HEK293 (cell line): ENCODE results near the gene PFN2.

Source experiments
- CTCF ChIA-PET: fragments of 350-600 bp; formaldehyde crosslinking; extraction: SDS; loops from one replicate; lab custom pipeline; 2021; ENCODE audit warnings: antibody characterized with exemption; lab: Yijun Ruan, JAX
- POLR2A ChIA-PET: fragments of 300-600 bp; formaldehyde crosslinking; extraction: SDS; loops from one replicate; lab custom pipeline; 2020; ENCODE audit warnings: antibody characterized with exemption, inconsistent platforms; lab: Yijun Ruan, JAX
- H3K27ac ChIP-seq: fragments of 200-500 bp; sonication (Bioruptor generic); 2 replicates; pipeline ENCODE4 v1.5.1; 2014; ENCODE audit warnings: low read depth, low read length, control low read depth, inconsistent platforms; ENCODE audit errors: extremely low read depth
- H3K36me3 ChIP-seq, 2 experiments: fragments of 200-500 bp in 1 of 2; sonication (Bioruptor generic) in 1 of 2; 1 replicate in 1 of 2; 2 replicates in 1 of 2; pipeline ENCODE4 v1.5.1; 2014 to 2017; ENCODE audit warnings: inconsistent platforms in 2 of 2, low read length in 2 of 2; ENCODE audit not compliant: control insufficient read depth in 2 of 2, insufficient read depth in 1 of 2
- H3K4me1 ChIP-seq: fragments of 200-500 bp; sonication (Bioruptor generic); 2 replicates; pipeline ENCODE4 v1.5.1; 2014; ENCODE audit warnings: mild to moderate bottlenecking, low read length, inconsistent platforms; ENCODE audit not compliant: control insufficient read depth, insufficient read depth
- H3K4me3 ChIP-seq: 2 replicates; pipeline ENCODE4 v1.5.1; 2011; ENCODE audit warnings: low read depth, mild to moderate bottlenecking, control low read depth, low read length, moderate library complexity
- H3K9me3 ChIP-seq: fragments of 200-500 bp; sonication (Bioruptor generic); 2 replicates; pipeline ENCODE4 v1.5.1; 2014; ENCODE audit warnings: low read depth, low read length, inconsistent platforms; ENCODE audit not compliant: control insufficient read depth, insufficient read depth
- BCL11B ChIP-seq: fragments of 450-650 bp; formaldehyde crosslinking; IDR thresholded peaks from 2 replicates; pipeline ENCODE4 v1.5.1; 2016; ENCODE audit warnings: low read depth, missing biosample characterization, missing genetic modification characterization
- EGR2 ChIP-seq: fragments of 450-650 bp; formaldehyde crosslinking; IDR thresholded peaks from 2 replicates; pipeline ENCODE4 v1.5.1; 2016; ENCODE audit warnings: low read depth, missing biosample characterization, missing genetic modification characterization
- FEZF1 ChIP-seq: fragments of 450-650 bp; formaldehyde crosslinking; IDR thresholded peaks from 2 replicates; pipeline ENCODE4 v1.5.1; 2016; ENCODE audit warnings: missing biosample characterization, missing genetic modification characterization
- GFI1B ChIP-seq: fragments of 450-650 bp; formaldehyde crosslinking; IDR thresholded peaks from 2 replicates; pipeline ENCODE4 v1.5.1; 2016; ENCODE audit warnings: missing biosample characterization, missing genetic modification characterization
- KLF10 ChIP-seq: fragments of 450-650 bp; IDR thresholded peaks from 2 replicates; pipeline ENCODE4 v1.5.1; 2018; ENCODE audit warnings: missing biosample characterization, mild to moderate bottlenecking, missing genetic modification characterization
- WT1 ChIP-seq: fragments of 450-650 bp; formaldehyde crosslinking; IDR thresholded peaks from 2 replicates; pipeline ENCODE4 v1.5.1; 2016; ENCODE audit warnings: missing biosample characterization, missing genetic modification characterization
- ZBTB20 ChIP-seq: fragments of 450-650 bp; formaldehyde crosslinking; IDR thresholded peaks from 2 replicates; pipeline ENCODE4 v1.5.1; 2016; ENCODE audit warnings: missing biosample characterization, missing genetic modification characterization
- ZBTB48 ChIP-seq: fragments of 450-650 bp; formaldehyde crosslinking; IDR thresholded peaks from 2 replicates; pipeline ENCODE4 v1.5.1; 2016; ENCODE audit warnings: missing biosample characterization, missing genetic modification characterization
- ZNF138 ChIP-seq: fragments of 450-650 bp; formaldehyde crosslinking; IDR thresholded peaks from 2 replicates; pipeline ENCODE4 v1.5.1; 2016; ENCODE audit warnings: missing biosample characterization, missing genetic modification characterization, borderline replicate concordance
- ZNF174 ChIP-seq: fragments of 450-650 bp; formaldehyde crosslinking; IDR thresholded peaks from 2 replicates; pipeline ENCODE4 v1.5.0; 2017; ENCODE audit warnings: missing biosample characterization, mild to moderate bottlenecking, missing genetic modification characterization
- ZNF23 ChIP-seq: fragments of 450-650 bp; formaldehyde crosslinking; IDR thresholded peaks from 2 replicates; pipeline ENCODE4 v1.5.1; 2016; ENCODE audit warnings: missing biosample characterization, missing genetic modification characterization, borderline replicate concordance
- ZNF335 ChIP-seq: fragments of 450-650 bp; formaldehyde crosslinking; conservative IDR thresholded peaks from 2 replicates; pipeline ENCODE4 v1.5.1; 2016; ENCODE audit warnings: missing biosample characterization, missing genetic modification characterization
- ZNF426 ChIP-seq: fragments of 450-650 bp; formaldehyde crosslinking; IDR thresholded peaks from 2 replicates; pipeline ENCODE4 v1.5.1; 2017; ENCODE audit warnings: missing biosample characterization, missing genetic modification characterization, mild to moderate bottlenecking, inconsistent platforms, moderate library complexity
- ZNF530 ChIP-seq: fragments of 450-650 bp; formaldehyde crosslinking; IDR thresholded peaks from 2 replicates; pipeline ENCODE4 v1.5.1; 2016; ENCODE audit warnings: low read depth, missing biosample characterization, missing genetic modification characterization
- ZNF571 ChIP-seq: fragments of 450-650 bp; formaldehyde crosslinking; IDR thresholded peaks from 2 replicates; pipeline ENCODE4 v1.5.0; 2017; ENCODE audit warnings: missing biosample characterization, missing genetic modification characterization
- ZNF610 ChIP-seq: fragments of 450-650 bp; formaldehyde crosslinking; IDR thresholded peaks from 2 replicates; pipeline ENCODE4 v1.5.1; 2016; ENCODE audit warnings: missing biosample characterization, missing genetic modification characterization, borderline replicate concordance
- ZNF629 ChIP-seq: fragments of 450-650 bp; formaldehyde crosslinking; IDR thresholded peaks from 2 replicates; pipeline ENCODE4 v1.5.1; 2017; ENCODE audit warnings: missing biosample characterization, missing genetic modification characterization
- ZSCAN30 ChIP-seq: fragments of 450-650 bp; IDR thresholded peaks from 2 replicates; pipeline ENCODE4 v1.5.1; 2018; ENCODE audit warnings: missing biosample characterization, mild to moderate bottlenecking, missing genetic modification characterization, moderate library complexity
- ZXDB ChIP-seq: fragments of 450-650 bp; formaldehyde crosslinking; IDR thresholded peaks from 2 replicates; pipeline ENCODE4 v1.5.1; 2016; ENCODE audit warnings: missing biosample characterization, missing genetic modification characterization
- TF ChIP-seq, protein P1 (sequence below): fragments of 450-650 bp; formaldehyde crosslinking; IDR thresholded peaks from 2 replicates; pipeline ENCODE4 v1.5.1; 2016; ENCODE audit warnings: missing biosample characterization, missing genetic modification characterization
- TF ChIP-seq, protein P2 (sequence below): fragments of 450-650 bp; formaldehyde crosslinking; IDR thresholded peaks from 2 replicates; pipeline ENCODE4 v1.5.1; 2016; ENCODE audit warnings: missing biosample characterization, missing genetic modification characterization
- TF ChIP-seq, protein P3 (sequence below): fragments of 450-650 bp; formaldehyde crosslinking; IDR thresholded peaks from 2 replicates; pipeline ENCODE4 v1.5.1; 2016; ENCODE audit warnings: missing biosample characterization, missing genetic modification characterization
- TF ChIP-seq, protein P4 (sequence below): fragments of 450-650 bp; formaldehyde crosslinking; IDR thresholded peaks from 2 replicates; pipeline ENCODE4 v1.5.1; 2016; ENCODE audit warnings: missing biosample characterization, missing genetic modification characterization

PFN2 gene

DNA sequence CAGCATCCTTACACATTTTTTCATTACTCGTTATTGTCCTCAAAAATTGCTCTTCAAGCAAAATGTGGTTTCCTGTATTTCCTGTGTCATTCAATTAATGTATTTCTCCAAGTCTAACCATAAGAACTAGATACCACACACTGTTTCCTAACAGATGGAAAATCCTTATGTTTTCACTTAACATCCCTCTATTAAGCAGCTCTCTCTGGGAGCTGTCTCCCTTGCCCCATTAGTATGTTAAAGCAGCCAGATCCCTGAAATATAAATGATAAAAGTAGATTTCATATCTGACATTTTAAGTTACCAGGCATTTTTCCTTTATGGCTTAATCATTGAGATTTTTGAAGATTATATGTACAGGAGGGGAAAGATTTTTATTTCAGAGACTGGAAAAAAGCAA, 15.9 kb downstream of the PFN2 start (continued):
- no peak for TF ChIP-seq ZSCAN30 (tag by site-specific recombination)
- no peak for TF ChIP-seq ZNF174
- TF ChIP-seq ZNF335 (tag by site-specific recombination): no peak

DNA sequence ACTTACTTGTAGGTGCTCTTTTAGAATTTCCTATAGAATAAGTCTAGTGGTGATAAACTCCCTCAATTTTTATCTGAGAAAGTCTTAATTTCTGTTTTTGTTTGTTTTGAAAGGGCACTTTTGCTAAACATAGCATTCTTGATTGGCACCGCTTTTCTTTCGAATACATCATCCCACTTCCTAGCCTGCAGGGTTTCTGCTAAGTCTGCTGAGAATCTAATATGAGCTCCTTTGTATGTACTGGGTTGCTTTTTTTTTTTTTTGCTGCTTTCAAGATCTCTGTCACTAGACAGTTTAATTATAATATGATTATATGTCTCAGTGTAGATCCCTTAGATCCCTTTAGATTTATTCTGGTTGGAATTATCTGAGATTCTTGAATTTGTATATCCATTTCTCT, 21.5 kb downstream of the PFN2 start:
- Histone ChIP-seq H3K27ac (no peak overlapping the region), H3K36me3 (peaks cover 0 to 19% of the 10 kb centered on the region in 2 experiments; a peak in 2 of 3 replicates), H3K4me1 (no peaks in the 10 kb centered on the region), H3K4me3 (no peak overlapping the region), H3K9me3 (no peaks in the 10 kb centered on the region)
- ChIA-PET CTCF (no interaction called here), POLR2A (no interaction called here)
- no peak for TF ChIP-seq BCL11B (tag by site-specific recombination)
- no peak for TF ChIP-seq EGR2 (tag by site-specific recombination)
- no peak for TF ChIP-seq KLF10 (tag by site-specific recombination)
- TF ChIP-seq, protein P1, sequence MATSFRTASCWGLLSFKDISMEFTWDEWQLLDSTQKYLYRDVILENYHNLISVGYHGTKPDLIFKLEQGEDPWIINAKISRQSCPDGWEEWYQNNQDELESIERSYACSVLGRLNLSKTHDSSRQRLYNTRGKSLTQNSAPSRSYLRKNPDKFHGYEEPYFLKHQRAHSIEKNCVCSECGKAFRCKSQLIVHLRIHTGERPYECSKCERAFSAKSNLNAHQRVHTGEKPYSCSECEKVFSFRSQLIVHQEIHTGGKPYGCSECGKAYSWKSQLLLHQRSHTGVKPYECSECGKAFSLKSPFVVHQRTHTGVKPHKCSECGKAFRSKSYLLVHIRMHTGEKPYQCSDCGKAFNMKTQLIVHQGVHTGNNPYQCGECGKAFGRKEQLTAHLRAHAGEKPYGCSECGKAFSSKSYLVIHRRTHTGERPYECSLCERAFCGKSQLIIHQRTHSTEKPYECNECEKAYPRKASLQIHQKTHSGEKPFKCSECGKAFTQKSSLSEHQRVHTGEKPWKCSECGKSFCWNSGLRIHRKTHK (tag by site-specific recombination): no peak
- no peak for TF ChIP-seq ZNF138 (tag by site-specific recombination)
- TF ChIP-seq ZNF571: no peak
- TF ChIP-seq FEZF1 (tag by site-specific recombination): no peak
- TF ChIP-seq GFI1B (tag by site-specific recombination): no peak
- TF ChIP-seq ZBTB20 (tag by site-specific recombination): no peak
- TF ChIP-seq WT1 (tag by site-specific recombination): no peak
- TF ChIP-seq ZXDB (tag by site-specific recombination): no peak
- TF ChIP-seq, protein P2, sequence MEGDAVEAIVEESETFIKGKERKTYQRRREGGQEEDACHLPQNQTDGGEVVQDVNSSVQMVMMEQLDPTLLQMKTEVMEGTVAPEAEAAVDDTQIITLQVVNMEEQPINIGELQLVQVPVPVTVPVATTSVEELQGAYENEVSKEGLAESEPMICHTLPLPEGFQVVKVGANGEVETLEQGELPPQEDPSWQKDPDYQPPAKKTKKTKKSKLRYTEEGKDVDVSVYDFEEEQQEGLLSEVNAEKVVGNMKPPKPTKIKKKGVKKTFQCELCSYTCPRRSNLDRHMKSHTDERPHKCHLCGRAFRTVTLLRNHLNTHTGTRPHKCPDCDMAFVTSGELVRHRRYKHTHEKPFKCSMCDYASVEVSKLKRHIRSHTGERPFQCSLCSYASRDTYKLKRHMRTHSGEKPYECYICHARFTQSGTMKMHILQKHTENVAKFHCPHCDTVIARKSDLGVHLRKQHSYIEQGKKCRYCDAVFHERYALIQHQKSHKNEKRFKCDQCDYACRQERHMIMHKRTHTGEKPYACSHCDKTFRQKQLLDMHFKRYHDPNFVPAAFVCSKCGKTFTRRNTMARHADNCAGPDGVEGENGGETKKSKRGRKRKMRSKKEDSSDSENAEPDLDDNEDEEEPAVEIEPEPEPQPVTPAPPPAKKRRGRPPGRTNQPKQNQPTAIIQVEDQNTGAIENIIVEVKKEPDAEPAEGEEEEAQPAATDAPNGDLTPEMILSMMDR (tag by site-specific recombination): no peak
- no peak for TF ChIP-seq ZNF23 (tag by site-specific recombination)
- TF ChIP-seq ZBTB48 (tag by site-specific recombination): no peak
- TF ChIP-seq, protein P3, sequence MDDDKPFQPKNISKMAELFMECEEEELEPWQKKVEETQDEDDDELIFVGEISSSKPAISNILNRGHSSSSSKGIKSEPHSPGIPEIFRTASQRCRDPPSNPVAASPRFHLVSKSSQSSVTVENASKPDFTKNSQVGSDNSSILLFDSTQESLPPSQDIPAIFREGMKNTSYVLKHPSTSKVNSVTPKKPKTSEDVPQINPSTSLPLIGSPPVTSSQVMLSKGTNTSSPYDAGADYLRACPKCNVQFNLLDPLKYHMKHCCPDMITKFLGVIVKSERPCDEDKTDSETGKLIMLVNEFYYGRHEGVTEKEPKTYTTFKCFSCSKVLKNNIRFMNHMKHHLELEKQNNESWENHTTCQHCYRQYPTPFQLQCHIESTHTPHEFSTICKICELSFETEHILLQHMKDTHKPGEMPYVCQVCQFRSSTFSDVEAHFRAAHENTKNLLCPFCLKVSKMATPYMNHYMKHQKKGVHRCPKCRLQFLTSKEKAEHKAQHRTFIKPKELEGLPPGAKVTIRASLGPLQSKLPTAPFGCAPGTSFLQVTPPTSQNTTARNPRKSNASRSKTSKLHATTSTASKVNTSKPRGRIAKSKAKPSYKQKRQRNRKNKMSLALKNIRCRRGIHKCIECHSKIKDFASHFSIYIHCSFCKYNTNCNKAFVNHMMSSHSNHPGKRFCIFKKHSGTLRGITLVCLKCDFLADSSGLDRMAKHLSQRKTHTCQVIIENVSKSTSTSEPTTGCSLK (tag by site-specific recombination): no peak
- no peak for TF ChIP-seq ZNF610 (tag by site-specific recombination)
- TF ChIP-seq, protein P4, sequence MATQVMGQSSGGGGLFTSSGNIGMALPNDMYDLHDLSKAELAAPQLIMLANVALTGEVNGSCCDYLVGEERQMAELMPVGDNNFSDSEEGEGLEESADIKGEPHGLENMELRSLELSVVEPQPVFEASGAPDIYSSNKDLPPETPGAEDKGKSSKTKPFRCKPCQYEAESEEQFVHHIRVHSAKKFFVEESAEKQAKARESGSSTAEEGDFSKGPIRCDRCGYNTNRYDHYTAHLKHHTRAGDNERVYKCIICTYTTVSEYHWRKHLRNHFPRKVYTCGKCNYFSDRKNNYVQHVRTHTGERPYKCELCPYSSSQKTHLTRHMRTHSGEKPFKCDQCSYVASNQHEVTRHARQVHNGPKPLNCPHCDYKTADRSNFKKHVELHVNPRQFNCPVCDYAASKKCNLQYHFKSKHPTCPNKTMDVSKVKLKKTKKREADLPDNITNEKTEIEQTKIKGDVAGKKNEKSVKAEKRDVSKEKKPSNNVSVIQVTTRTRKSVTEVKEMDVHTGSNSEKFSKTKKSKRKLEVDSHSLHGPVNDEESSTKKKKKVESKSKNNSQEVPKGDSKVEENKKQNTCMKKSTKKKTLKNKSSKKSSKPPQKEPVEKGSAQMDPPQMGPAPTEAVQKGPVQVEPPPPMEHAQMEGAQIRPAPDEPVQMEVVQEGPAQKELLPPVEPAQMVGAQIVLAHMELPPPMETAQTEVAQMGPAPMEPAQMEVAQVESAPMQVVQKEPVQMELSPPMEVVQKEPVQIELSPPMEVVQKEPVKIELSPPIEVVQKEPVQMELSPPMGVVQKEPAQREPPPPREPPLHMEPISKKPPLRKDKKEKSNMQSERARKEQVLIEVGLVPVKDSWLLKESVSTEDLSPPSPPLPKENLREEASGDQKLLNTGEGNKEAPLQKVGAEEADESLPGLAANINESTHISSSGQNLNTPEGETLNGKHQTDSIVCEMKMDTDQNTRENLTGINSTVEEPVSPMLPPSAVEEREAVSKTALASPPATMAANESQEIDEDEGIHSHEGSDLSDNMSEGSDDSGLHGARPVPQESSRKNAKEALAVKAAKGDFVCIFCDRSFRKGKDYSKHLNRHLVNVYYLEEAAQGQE (tag by site-specific recombination): no peak
- TF ChIP-seq ZNF426 (tag by site-specific recombination): no peak
- no peak for TF ChIP-seq ZNF530 (tag by site-specific recombination)
- TF ChIP-seq ZNF629 (tag by site-specific recombination): no peak
